HG03558 (cell line): ENCODE results near the gene NKX3-2.

Experiments
- ATAC-seq: cut with Tn5 transposase; IDR thresholded peaks from one replicate; pipeline ENCODE4 v1.9.1; 2021; ENCODE audit warnings: moderate number of reproducible peaks; ENCODE audit not compliant: unreplicated experiment; ENCODE audit errors: extremely low read depth

NKX3-2 gene

DNA sequence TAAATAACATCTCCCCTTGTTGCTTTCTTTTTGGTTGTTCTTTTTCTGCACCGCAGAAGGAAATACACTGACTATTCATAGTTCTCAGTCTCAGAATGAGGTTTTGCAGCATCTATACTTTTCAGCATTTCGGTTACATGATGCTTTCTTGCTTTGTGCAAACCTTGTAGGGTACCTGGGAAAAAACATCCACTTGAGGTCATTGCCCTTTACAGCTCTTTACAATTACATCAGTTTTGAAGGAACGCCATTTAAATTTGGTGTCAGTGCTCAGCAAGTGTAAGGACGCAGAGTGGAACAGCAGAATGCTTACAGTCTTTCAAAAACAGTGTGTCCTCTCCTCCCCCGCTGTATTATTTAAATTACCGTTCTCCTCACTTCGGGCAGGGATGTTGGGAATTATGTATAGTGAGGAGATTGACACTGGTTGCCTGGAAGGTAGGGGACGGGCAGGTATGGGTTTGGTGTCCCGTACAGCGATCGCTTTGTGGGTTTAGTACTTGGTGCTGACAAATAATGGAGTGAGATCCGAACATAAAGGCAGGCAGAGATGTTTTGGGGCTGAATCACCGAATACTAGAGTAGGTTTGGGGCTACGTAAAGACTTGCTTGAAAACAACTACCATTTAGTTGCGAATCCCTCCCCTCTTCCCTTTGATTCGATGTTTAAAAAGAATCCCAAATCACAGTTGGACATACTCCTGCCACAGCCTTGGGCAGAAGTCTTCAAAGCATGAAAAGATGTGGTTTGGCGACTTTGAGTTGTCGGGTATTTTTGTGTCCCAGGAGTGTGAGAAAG, 2.0 kb upstream of the NKX3-2 start:
- no peak for ATAC-seq

DNA sequence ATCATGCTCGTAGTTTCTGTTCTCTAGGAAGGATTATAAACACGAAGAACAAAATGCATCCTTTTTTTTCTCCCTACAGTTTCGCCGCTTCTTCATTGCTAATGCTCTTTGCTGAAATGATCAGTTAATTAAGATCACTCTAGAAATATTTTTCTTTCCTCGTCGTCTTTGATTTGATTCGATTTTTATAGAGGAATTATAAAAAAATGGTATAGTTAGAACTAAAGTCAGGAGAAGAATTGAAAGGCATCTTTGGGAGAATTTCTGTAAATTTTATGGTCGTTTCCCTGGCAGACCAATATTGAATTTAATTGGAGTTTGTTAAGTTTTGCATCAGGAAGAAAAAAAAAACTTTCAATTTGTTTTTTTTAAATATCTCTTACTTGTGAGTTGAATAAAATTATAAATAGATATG, 1.1 kb upstream of the NKX3-2 start:
- ATAC-seq: no peak

DNA sequence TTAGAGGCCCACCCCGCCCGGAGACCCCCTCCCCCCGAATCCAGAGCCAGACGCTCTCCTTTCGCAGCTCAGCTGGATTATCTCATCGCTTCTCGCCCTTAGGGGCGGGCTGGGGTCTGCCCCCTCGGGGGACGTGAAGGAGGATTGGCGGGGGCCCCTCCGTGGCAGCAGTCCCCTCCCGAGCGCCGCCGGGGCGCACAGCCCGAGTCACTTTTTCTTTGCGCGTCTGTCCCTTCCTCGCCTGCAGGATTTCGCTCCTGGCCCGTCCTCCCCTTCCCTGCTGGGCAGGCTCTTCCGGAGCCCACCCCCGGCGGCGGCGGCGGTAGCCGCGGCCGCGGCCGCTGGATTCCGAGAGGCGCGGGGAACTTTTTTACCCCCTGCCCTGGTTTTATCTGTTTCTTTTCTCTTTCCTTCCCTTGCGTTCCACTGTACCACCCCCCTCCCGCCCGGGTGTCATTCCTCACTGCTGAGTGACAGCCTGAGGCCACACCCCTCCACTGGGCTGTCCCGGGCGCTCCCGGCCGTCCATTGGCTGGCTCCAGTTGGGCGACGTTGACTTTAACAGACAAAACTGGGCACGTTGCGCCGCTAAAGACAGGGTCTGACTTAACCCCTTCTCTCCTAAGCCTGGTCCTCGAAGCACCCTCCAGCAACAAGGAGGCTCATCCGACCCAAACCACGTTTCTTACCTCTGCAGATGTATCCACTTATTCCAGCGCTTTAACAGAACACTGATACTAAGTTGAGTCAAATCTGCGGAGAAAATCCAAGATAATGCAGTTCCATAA, 492 bp upstream of the NKX3-2 start:
- ATAC-seq: no peak

- ATAC-seq: no peak
Observed at GRCh38 chr4:13543032-13543838, 1.1 kb downstream of the NKX3-2 start.

DNA sequence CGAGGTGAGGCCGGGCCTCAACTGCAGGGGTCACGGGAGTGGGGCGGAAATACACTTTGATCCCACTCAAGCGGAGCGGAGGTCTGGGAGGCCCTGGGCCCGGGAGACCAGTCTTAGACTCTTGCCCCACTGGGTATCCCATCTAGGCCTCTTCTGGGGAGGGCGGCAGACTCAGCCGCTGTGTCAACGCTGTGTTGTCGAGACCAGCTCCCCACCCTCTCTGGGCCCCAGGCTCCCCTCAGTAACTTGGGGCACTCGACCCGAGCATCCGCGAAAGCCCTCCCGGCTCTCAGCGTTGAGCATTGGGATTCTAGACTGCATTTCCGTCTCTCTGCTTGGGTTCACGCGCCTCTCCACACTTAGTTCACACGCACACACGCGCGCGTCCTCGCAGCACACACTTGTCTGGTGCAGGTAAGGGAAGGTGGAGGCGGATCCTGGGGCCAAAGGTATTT, 1.7 kb downstream of the NKX3-2 start:
- ATAC-seq: no peak

DNA sequence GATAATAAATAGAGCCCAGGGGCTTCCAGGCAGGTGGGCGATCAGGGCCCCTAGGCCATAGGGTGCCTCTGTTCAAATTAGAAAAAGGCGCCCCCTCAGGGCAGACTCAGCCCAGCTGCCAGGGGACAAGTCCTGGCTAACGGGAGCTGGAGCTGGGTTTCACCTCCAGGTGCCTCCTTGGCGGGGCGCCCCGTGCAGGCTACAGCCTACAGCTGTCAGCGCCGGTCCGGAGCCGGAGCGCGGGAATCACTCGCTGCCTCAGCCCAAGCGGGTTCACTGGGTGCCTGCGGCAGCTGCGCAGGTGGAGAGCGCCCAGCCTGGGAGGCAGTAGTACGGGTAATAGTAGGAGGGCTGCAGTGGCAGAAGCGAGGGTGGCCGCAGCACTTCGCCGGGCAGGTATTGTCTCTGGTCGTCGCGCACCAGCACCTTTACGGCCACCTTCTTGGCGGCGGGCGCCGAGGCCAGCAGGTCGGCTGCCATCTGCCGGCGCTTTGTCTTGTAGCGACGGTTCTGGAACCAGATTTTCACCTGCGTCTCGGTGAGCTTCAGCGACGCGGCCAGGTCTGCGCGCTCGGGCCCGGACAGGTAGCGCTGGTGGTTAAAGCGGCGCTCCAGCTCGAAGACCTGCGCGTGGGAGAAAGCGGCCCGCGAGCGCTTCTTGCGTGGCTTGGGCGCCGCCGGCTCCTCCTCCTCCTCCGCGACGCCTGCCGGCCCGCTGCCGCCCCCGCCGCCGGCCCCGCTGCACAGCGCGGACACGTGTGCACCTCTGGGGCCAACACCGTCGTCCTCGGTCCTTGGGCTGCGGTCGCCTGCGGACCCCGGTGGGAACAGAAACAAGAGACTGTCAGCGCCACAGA, 2.4 kb downstream of the NKX3-2 start:
- ATAC-seq: no peak

DNA sequence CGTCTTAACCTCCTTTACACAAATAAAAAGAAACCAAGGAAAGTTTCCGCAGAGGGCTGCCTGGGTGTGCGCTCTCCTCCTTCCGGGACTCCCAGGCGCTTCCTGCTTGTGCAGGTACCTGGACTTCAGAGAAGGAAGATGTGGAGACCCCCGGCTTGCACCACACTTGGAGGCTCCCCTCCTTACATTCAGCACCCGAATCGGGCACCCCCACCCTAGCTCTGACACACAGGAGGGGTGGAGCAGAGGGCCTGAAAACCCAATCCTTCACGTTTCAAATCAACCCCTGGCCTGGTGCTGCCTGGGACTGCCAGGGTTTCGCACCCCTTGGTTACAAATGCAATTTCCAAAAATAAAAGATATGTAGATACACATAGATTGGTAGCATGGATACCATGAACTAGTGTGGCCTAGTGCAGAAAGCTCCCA, 3.1 kb downstream of the NKX3-2 start:
- ATAC-seq: no peak

GRCh38 chr4:13540446-13541175, 3.7 kb downstream of the NKX3-2 start:
- ATAC-seq: no peak

GRCh38 chr4:13539619-13540445, 4.5 kb downstream of the NKX3-2 start:
- ATAC-seq: no peak

DNA sequence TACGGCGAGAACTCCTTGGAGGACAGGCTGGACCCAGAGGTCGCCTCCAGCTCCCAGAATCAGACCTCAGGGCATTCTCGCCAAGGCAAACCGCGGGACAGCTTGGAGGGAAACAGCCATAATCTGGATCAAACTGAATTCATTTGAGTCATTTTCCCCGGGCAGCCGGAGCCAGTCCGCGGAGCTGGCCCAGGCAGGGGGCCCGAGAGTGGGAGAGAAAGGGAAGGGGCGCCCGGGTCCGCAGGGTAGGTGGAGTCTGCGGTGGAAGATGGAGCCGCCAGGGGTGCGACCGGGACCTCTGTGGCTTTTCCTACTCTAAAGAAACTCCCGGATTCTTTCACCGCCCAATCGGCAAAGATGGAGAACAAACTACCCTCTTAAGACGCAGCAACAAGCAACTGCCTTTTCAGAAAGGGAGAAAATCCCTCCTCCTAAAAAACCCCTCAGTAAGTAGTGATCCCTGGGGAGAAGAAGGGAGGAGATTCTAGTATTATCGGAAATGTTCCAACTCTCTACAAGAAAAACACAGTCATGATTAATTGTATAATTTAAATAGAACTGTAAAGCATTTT, 5.2 kb downstream of the NKX3-2 start:
- no peak for ATAC-seq

DNA sequence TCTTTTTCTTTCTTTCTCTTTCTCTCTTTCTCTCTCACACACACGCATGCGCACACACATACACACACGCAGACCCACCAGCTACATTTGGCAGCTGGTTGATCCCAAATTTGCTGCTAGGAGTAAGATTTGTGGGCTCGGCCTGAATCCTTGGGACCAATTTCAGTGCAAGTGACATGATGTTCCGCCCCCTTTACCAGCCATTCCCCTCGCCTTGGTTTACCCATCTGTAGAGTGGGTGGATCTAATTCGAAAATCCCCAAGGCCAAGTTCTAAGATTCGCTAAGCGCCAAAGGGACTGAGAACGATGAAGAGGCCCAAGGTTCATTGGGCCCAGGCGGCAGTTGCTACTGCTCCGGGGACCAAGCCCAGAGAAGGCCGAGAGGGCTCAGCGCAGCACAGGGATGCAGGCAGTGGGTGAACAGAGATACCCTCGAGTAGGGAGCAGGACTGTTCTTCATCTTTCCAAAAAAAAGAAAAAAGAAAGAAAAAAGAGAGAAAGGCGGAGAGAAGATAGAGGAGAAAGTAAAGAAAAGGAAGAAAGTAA, 5.8 kb downstream of the NKX3-2 start:
- ATAC-seq: no peak

- no peak for ATAC-seq
Observed at GRCh38 chr4:13537832-13538177, 6.5 kb downstream of the NKX3-2 start.

- ATAC-seq: no peak
Observed at GRCh38 chr4:13537011-13537831, 7.1 kb downstream of the NKX3-2 start.

DNA sequence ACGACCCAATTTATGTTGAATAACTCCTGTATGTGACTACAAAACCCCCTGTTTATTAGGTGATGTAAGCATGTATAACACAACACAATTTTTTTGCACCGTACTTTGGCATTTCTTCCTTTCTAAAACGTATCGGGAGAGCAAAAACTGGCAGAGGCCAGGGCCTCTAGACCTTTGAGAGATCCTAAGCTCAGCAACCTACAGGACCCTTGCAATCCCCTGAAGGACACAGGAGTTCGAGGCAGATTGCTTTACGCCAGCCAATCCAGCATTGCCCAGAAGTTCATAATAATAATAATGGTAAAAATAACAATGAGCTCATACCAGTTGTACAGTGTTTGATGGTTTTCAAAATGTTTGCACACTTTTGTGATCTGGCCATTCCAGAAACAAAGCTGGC, 7.7 kb downstream of the NKX3-2 start:
- ATAC-seq: no peak

DNA sequence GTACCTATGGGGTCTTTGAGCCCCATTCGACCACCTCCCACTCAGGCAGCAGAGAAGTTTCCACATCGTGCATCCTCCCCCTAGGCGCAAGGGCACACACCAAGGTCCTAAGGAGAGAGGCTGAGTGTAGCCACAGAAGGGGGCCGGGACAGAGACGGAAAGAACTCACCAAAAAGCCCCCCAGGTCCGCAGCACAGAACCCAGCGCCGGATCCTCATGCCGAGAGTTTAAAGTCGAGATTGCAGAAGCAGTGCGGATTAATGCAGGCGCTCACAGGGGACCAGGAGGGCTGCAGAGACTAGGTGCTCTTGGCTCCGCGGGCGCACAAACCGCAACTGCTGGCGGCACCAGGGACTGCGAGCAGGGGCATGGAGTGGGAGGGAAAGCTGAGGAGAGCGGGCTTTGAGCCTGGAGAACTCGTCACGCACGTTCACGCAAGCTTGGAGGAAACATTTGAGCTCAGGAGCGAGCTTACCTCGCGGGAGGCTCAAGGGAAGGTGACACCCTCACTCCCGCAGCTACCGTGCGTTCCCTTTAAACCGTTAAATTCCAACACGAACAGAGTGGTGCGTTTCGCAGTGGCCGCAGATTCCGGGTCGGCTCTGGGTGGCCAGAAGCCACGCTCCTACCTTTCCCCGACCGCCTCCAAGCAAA, 8.5 kb downstream of the NKX3-2 start:
- ATAC-seq: no peak

DNA sequence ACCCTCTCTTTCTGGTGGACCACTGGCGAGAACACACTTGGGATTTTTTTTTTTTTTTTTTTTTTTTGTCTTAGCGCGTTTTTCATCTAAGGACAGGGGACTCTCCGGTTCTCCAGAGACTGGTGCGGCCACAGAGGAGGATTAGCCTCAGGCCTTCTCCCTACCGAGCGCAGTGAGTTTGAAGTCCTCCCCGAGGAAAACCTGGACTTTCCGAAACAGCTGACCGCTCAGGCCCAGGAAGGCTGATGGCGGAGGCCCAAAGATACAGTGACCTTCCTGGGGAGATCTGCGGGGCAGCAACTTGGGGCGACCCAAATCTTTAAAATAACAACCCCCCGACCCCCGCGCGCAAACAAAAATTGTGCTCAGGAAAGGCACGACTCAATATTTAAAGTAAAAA, 9.2 kb downstream of the NKX3-2 start:
- no peak for ATAC-seq
